Measurements from ENCODE around the gene AHCY. TPM values are rescaled to one million over a fixed set of nuclear protein-coding genes. Genes with fewer than 3 reads are reported as not detected.

The AHCY gene
- total and polyA plus RNA-seq, 11 donors: 48.3 to 132 (median 59.1) TPM

DNA sequence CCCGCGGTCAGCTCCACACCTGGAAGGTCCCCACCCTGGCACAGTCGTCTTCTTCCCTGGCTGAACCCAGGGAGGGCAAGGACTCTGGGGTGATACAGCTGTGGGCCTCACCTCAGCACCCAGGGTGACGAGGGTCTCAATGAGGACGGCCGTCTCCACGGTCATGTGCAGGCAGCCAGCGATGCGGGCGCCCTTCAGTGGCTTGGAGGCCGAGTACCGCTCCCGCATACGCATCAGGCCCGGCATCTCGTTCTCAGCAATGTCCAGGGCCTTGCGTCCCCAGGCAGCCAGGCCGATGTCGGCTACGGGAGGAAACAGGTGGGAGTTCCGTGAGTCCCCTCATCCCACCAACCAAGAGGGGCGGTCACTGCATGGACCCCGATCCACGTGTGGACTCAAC, 7.9 kb downstream of the AHCY start:
- DNase-seq (no peak), ATAC-seq (no peak)
- H3K27me3 ChIP-seq: no peaks in the 10 kb centered on the region
- no peak overlapping the region for H3K27ac ChIP-seq
- no peak for TF ChIP-seq CTCF (IDR thresholded peaks at IDR 0.05)
- WGBS, 4 donors: 94 to 96% (median 95%) methylated on average over 19 to 24 of the region's 24 CpGs
- H3K9me3 ChIP-seq: no peaks in the 10 kb centered on the region
- H3K4me1 ChIP-seq: peaks cover 0 to 16% (median 0%) of the 10 kb centered on the region in 12 donors
- H3K36me3 ChIP-seq: peaks cover 0 to 51% (median 33%) of the 10 kb centered on the region in 9 donors
- H3K4me3 ChIP-seq: no peak overlapping the region
- intact Hi-C loops (cut with DNase I): no loop called here

- no peak for DNase-seq
- no peak overlapping the region for H3K4me3 ChIP-seq
- no peak for ATAC-seq
- H3K27ac ChIP-seq: no peak overlapping the region
- 86 to 93% (median 92%) methylated on average over 7 of the region's 7 CpGs for WGBS, 4 donors
- H3K36me3 ChIP-seq: peaks cover 0 to 58% (median 40%) of the 10 kb centered on the region in 9 donors
- H3K27me3 ChIP-seq: no peaks in the 10 kb centered on the region
- H3K9me3 ChIP-seq: no peaks in the 10 kb centered on the region
- peaks cover 0 to 10% (median 0%) of the 10 kb centered on the region in 12 donors for H3K4me1 ChIP-seq
- intact Hi-C loops (cut with DNase I): no loop called here
- TF ChIP-seq POLR2A (IDR thresholded peaks at IDR 0.05): no peak
- TF ChIP-seq CTCF (IDR thresholded peaks at IDR 0.05): no peak
Measured at GRCh38 chr20:34294563-34294962, 8.6 kb downstream of the AHCY start.

- no peak overlapping the region for H3K4me3 ChIP-seq
- WGBS, 4 donors: 64 to 73% (median 70%) methylated on average over 7 of the region's 7 CpGs
- no peak overlapping the region for H3K27ac ChIP-seq
- no peaks in the 10 kb centered on the region for H3K27me3 ChIP-seq
- peaks cover 0 to 10% (median 0%) of the 10 kb centered on the region in 12 donors for H3K4me1 ChIP-seq
- H3K9me3 ChIP-seq: no peaks in the 10 kb centered on the region
- peak in 1 of 4 donors; percentile 12 for ATAC-seq
- no peak for TF ChIP-seq POLR2A (IDR thresholded peaks at IDR 0.05)
- DNase-seq: no peak
- intact Hi-C loops (cut with DNase I): no loop called here
- peaks cover 0 to 65% (median 45%) of the 10 kb centered on the region in 9 donors for H3K36me3 ChIP-seq
Measured at GRCh38 chr20:34293589-34293988, 9.6 kb downstream of the AHCY start.

GRCh38 chr20:34293119-34293518, 10.0 kb downstream of the AHCY start:
- no peak overlapping the region for H3K4me3 ChIP-seq
- H3K4me1 ChIP-seq: peaks cover 0 to 10% (median 0%) of the 10 kb centered on the region in 12 donors
- peaks cover 0 to 69% (median 49%) of the 10 kb centered on the region in 9 donors for H3K36me3 ChIP-seq
- no peaks in the 10 kb centered on the region for H3K9me3 ChIP-seq
- ATAC-seq (no peak), DNase-seq (no peak)
- TF ChIP-seq CTCF (IDR thresholded peaks at IDR 0.05): no peak
- TF ChIP-seq POLR2A (IDR thresholded peaks at IDR 0.05): no peak
- no peak overlapping the region for H3K27ac ChIP-seq
- H3K27me3 ChIP-seq: no peaks in the 10 kb centered on the region
- WGBS, 4 donors: 94 to 98% (median 97%) methylated on average over 5 of the region's 5 CpGs
- intact Hi-C loops (cut with DNase I): no loop called here

GRCh38 chr20:34292496-34292895, 10.7 kb downstream of the AHCY start:
- Histone ChIP-seq H3K27me3 (no peaks in the 10 kb centered on the region), H3K4me1 (peaks cover 0 to 10% (median 0%) of the 10 kb centered on the region in 12 donors), H3K9me3 (no peaks in the 10 kb centered on the region), H3K27ac (no peak overlapping the region), H3K4me3 (no peak overlapping the region), H3K36me3 (peaks cover 0 to 76% (median 51%) of the 10 kb centered on the region in 9 donors)
- intact Hi-C loops (cut with DNase I): no loop called here
- 99 to 100% (median 100%) methylated on average over 3 of the region's 3 CpGs for WGBS, 4 donors
- TF ChIP-seq CTCF (IDR thresholded peaks at IDR 0.05): no peak
- TF ChIP-seq POLR2A (IDR thresholded peaks at IDR 0.05): no peak
- DNase-seq (no peak), ATAC-seq (no peak)

Measured in heart left ventricle (tissue), 16 donors.